Testis (tissue), 2 donors: ENCODE measurements around the gene TBXA2R.

Source experiments
- POLR2A ChIP-seq: fragments of 450-650 bp; IDR thresholded peaks from one replicate; pipeline ENCODE4 v1.6.1; 2017; ENCODE audit warnings: antibody characterized with exemption, mild to moderate bottlenecking, moderate library complexity
- TF ChIP-seq, protein P1 (sequence below), 3 experiments: fragments of 450-650 bp in 2 of 3; fragments of 200-600 bp in 1 of 3; sonication (generic) in 1 of 3; IDR thresholded peaks; one replicate each; pipeline ENCODE4 v1.5.1; 2016 to 2019; ENCODE audit warnings: antibody characterized with exemption in 3 of 3, mild to moderate bottlenecking in 2 of 3, moderate library complexity in 1 of 3

DNA sequence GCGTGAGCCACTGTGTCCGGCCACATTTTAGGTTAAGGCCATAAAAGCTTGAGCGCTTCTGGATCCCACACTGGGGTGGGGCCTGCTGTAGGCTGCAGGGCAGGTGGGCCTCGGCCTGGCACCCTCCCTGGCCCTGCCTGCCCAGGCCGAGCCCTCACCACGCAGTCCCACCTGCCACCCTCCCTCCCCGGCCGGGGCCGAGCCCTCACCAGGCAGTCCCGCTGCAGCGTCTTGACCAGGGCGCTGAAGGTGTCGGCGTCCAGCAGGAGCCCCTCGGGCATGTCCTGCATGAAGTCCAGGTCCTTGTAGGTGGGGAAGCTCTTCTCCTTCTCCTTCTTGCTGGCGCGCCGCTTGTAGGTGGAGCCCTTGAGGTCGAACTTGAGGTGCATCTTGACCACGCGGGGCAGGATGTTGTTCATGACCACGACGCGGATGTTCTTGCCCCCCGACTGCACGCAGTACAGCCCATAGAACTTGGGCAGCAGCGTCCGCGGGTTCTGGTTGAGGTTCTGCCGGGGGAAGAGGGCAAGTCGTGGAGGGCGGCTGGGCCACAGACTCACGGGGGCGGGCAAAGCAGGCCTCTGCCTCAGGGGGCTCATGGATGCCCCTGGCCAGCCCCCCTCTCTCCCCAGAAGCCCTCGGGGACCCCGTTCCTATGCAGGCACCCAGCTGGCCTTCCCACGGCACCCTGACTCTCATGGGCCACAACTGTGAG is 46.6 kb upstream of the TBXA2R start:
- TF ChIP-seq, protein P1, sequence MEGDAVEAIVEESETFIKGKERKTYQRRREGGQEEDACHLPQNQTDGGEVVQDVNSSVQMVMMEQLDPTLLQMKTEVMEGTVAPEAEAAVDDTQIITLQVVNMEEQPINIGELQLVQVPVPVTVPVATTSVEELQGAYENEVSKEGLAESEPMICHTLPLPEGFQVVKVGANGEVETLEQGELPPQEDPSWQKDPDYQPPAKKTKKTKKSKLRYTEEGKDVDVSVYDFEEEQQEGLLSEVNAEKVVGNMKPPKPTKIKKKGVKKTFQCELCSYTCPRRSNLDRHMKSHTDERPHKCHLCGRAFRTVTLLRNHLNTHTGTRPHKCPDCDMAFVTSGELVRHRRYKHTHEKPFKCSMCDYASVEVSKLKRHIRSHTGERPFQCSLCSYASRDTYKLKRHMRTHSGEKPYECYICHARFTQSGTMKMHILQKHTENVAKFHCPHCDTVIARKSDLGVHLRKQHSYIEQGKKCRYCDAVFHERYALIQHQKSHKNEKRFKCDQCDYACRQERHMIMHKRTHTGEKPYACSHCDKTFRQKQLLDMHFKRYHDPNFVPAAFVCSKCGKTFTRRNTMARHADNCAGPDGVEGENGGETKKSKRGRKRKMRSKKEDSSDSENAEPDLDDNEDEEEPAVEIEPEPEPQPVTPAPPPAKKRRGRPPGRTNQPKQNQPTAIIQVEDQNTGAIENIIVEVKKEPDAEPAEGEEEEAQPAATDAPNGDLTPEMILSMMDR (IDR thresholded peaks at IDR 0.05): no peak
- TF ChIP-seq POLR2A: no peak
